Neural progenitor cell (in vitro differentiated cells): ENCODE results near the gene SEPTIN8. TPM values are rescaled to one million over a fixed set of nuclear protein-coding genes. Genes with fewer than 3 reads are reported as not detected.

Experiments used
- DNase-seq: peaks from one replicate; pipeline ENCODE4 v3.0.0-alpha.2; 2016; ENCODE audit warnings: low spot score
- H2AFZ ChIP-seq: fragments of 200-600 bp; sonication (generic); replicated peaks from 2 replicates; pipeline ENCODE4 v1.6.1; 2016; ENCODE audit warnings: antibody characterized with exemption
- H3F3A ChIP-seq: fragments of 200-600 bp; sonication (generic); 2 replicates; pipeline ENCODE4 v1.6.1; 2016; ENCODE audit warnings: antibody characterized with exemption, low read depth
- H3K27ac ChIP-seq: fragments of 200-600 bp; sonication (generic); 2 replicates; pipeline ENCODE4 v1.5.1; 2016; ENCODE audit warnings: mild to moderate bottlenecking
- H3K27me3 ChIP-seq: fragments of 200-600 bp; sonication (generic); 2 replicates; pipeline ENCODE4 v1.6.1; 2016; ENCODE audit warnings: mild to moderate bottlenecking, moderate library complexity
- H3K36me3 ChIP-seq: fragments of 200-600 bp; sonication (generic); 2 replicates; pipeline ENCODE4 v1.5.1; 2016
- H3K4me1 ChIP-seq: fragments of 200-600 bp; sonication (generic); 2 replicates; pipeline ENCODE4 v1.6.1; 2016; ENCODE audit warnings: mixed run types
- H3K4me2 ChIP-seq: fragments of 200-600 bp; sonication (generic); 2 replicates; pipeline ENCODE4 v1.6.1; 2016
- H3K4me3 ChIP-seq: fragments of 200-600 bp; sonication (generic); 2 replicates; pipeline ENCODE4 v1.5.1; 2016
- H3K79me2 ChIP-seq: fragments of 200-600 bp; sonication (generic); 2 replicates; pipeline ENCODE4 v1.6.1; 2016; ENCODE audit warnings: low read depth
- H3K9ac ChIP-seq: fragments of 200-600 bp; sonication (generic); 2 replicates; pipeline ENCODE4 v1.6.1; 2016
- H3K9me3 ChIP-seq: fragments of 200-600 bp; sonication (generic); 2 replicates; pipeline ENCODE4 v1.5.1; 2016; ENCODE audit warnings: low read depth
- H4K20me1 ChIP-seq: fragments of 200-600 bp; sonication (generic); 2 replicates; pipeline ENCODE4 v1.6.1; 2016; ENCODE audit warnings: low read depth
- H3K27ac Mint-ChIP-seq: 3 replicates; pipeline ENCODE4 v1.8.0; 2021; ENCODE audit warnings: mixed read lengths
- H3K27me3 Mint-ChIP-seq: 2 replicates; pipeline ENCODE4 v1.8.0; 2022; ENCODE audit warnings: low read depth, mild to moderate bottlenecking, inconsistent platforms, moderate library complexity, mixed read lengths; ENCODE audit not compliant: insufficient read depth
- H3K36me3 Mint-ChIP-seq: 3 replicates; pipeline ENCODE4 v1.8.0; 2021; ENCODE audit warnings: mixed read lengths
- H3K4me1 Mint-ChIP-seq: 3 replicates; pipeline ENCODE4 v1.8.0; 2021; ENCODE audit warnings: mixed read lengths
- H3K4me3 Mint-ChIP-seq: 3 replicates; pipeline ENCODE4 v1.8.0; 2021; ENCODE audit warnings: mild to moderate bottlenecking, moderate library complexity, mixed read lengths
- H3K9me3 Mint-ChIP-seq: 3 replicates; pipeline ENCODE4 v1.8.0; 2020; ENCODE audit warnings: mixed read lengths
- EZH2 ChIP-seq: fragments of 200-600 bp; sonication (generic); IDR thresholded peaks from 2 replicates; pipeline ENCODE4 v1.6.1; 2017; ENCODE audit warnings: antibody characterized with exemption, mild to moderate bottlenecking, moderate library complexity
- EZH2phosphoT487 ChIP-seq: fragments of 200-600 bp; sonication (generic); IDR thresholded peaks from 2 replicates; pipeline ENCODE4 v1.6.1; 2017; ENCODE audit warnings: antibody characterized with exemption
- total RNA-seq: library from RNA; depleted of rRNA; stranded (reverse); fragments of >200 nt; gene quantifications from 2 replicates; pipeline ENCODE4 v1.2.3, GENCODE V29; 2015; ENCODE audit warnings: low replicate concordance
- TF ChIP-seq, protein P1 (sequence below): fragments of 200-600 bp; sonication (generic); IDR thresholded peaks from 2 replicates; pipeline ENCODE4 v1.5.1; 2017; ENCODE audit warnings: antibody characterized with exemption, mild to moderate bottlenecking

SEPTIN8 gene
- total RNA-seq, 1 donor from 2014 or later: 39.9 TPM

DNA sequence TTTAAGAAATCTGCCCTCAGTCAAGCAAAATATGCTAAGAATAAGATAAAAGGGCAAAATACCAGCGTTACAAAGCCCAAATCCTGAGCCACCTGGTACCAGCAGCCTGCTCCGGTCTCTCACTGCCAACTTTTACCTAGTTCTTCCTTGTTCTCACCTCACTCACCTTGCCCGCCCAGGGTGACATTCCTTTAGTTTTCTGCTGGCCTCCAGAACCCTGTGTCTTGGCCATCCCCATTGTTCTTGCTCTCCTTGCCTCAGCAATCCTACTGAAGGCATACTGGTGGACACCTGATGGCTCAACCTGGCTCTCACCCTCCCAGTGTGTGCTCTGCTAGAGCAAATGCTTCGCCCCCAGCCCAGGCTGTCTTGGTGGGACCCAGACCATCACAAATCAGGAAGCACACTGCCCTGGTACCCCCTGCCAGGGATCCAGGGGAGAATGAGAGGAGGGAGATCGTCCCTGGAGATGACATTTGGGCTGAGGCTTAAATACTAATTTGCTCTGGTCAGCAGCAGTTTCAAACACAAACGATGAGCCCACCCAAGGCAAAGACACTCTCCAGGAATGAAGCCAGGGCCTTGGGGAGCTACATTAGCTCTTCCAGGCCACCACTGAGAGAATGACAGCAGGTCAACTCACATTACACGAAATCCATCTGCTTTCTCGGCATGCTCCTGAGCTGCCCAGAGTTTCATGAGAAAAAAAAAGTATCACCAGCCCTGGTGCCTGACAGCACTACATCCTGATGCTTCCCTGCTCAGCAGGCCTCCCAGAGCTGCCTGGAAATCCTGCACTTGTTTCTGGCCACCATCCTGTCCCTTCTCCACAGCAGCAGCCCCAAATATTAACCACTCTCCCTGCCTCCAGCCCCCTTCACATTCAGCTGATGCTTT, 12.2 kb upstream of the SEPTIN8 start:
- H3K9me3 ChIP-seq: no peaks in the 10 kb centered on the region
- H2AFZ ChIP-seq: no peak overlapping the region
- H3K27me3 ChIP-seq: no peaks in the 10 kb centered on the region
- H3K4me3 ChIP-seq: no peak overlapping the region
- H3K4me1 ChIP-seq: no peaks in the 10 kb centered on the region
- no peak overlapping the region for H3K4me2 ChIP-seq
- no peak overlapping the region for H3K27ac Mint-ChIP-seq
- DNase-seq: no peak
- peaks cover 3% of the 10 kb centered on the region for H3K4me1 Mint-ChIP-seq
- H3K36me3 ChIP-seq: no peaks in the 10 kb centered on the region
- H3K36me3 Mint-ChIP-seq: no peaks in the 10 kb centered on the region
- H3K4me3 Mint-ChIP-seq: no peak overlapping the region
- no peak overlapping the region for H3K27ac ChIP-seq
- no peak overlapping the region for H3K9ac ChIP-seq
- H3K27me3 Mint-ChIP-seq: peaks cover 2% of the 10 kb centered on the region
- no peaks in the 10 kb centered on the region for H3K9me3 Mint-ChIP-seq
- no peaks in the 10 kb centered on the region for H4K20me1 ChIP-seq
- TF ChIP-seq EZH2: no peak
- TF ChIP-seq, protein P1, sequence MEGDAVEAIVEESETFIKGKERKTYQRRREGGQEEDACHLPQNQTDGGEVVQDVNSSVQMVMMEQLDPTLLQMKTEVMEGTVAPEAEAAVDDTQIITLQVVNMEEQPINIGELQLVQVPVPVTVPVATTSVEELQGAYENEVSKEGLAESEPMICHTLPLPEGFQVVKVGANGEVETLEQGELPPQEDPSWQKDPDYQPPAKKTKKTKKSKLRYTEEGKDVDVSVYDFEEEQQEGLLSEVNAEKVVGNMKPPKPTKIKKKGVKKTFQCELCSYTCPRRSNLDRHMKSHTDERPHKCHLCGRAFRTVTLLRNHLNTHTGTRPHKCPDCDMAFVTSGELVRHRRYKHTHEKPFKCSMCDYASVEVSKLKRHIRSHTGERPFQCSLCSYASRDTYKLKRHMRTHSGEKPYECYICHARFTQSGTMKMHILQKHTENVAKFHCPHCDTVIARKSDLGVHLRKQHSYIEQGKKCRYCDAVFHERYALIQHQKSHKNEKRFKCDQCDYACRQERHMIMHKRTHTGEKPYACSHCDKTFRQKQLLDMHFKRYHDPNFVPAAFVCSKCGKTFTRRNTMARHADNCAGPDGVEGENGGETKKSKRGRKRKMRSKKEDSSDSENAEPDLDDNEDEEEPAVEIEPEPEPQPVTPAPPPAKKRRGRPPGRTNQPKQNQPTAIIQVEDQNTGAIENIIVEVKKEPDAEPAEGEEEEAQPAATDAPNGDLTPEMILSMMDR: no peak
- TF ChIP-seq EZH2phosphoT487: no peak
- H3F3A ChIP-seq: no peaks in the 10 kb centered on the region
- H3K79me2 ChIP-seq: no peaks in the 10 kb centered on the region

DNA sequence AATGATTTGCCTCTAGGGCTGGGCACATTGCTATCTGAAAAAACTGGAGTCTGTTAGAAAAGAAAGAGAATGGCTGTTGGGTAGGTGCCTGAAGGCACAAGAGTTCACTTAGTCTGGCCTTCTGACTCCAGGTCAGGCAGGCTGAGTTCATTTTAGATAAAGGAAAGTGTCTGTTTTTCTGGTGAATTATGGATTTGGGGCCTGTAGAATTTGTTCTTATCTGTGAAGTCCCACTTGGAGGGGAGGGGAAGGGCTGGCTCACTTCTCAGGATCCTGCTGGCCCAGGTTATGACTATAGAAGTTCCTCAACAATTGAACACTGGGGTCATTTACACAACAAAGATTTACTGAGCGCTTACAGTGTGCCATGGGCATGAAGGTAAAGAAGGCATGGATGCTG, 11.5 kb upstream of the SEPTIN8 start:
- Histone ChIP-seq H3K4me3 (no peak overlapping the region), H3F3A (no peaks in the 10 kb centered on the region), H3K27ac (no peak overlapping the region), H2AFZ (no peak overlapping the region), H3K4me1 (no peaks in the 10 kb centered on the region), H3K79me2 (no peaks in the 10 kb centered on the region), H3K36me3 (no peaks in the 10 kb centered on the region), H4K20me1 (no peaks in the 10 kb centered on the region), H3K9me3 (no peaks in the 10 kb centered on the region), H3K27me3 (no peaks in the 10 kb centered on the region), H3K4me2 (no peak overlapping the region), H3K9ac (no peak overlapping the region)
- Mint-ChIP-seq H3K4me3 (no peak overlapping the region), H3K27ac (peak overlapping the region; percentile 23), H3K4me1 (peaks cover 3% of the 10 kb centered on the region), H3K9me3 (no peaks in the 10 kb centered on the region), H3K27me3 (peaks cover 2% of the 10 kb centered on the region), H3K36me3 (no peaks in the 10 kb centered on the region)
- TF ChIP-seq, protein P1: no peak
- no peak for TF ChIP-seq EZH2
- TF ChIP-seq EZH2phosphoT487: no peak
- no peak for DNase-seq

DNA sequence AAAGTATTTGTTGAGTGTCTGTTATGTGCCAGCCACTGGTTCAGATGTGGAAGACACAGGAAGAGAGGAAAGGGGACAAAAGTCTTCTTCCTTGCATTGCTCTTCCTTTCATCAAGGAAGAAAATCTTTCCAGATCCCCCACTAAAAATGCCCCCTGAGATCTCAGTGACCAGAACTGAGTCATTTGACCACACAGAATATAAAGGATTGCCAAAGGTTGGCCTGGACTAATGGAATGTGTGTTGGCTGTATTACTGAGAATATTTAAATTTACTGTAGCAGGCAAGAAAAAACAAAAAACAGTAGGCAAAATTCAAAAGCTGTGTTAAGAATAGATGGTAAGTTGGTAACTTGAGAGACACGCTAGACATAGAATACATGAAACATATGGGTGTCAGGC, 10.0 kb upstream of the SEPTIN8 start:
- Mint-ChIP-seq H3K36me3 (no peaks in the 10 kb centered on the region), H3K27me3 (peaks cover 2% of the 10 kb centered on the region), H3K4me3 (no peak overlapping the region), H3K4me1 (peaks cover 3% of the 10 kb centered on the region), H3K9me3 (no peaks in the 10 kb centered on the region), H3K27ac (no peak overlapping the region)
- Histone ChIP-seq H3K27me3 (peaks cover 5% of the 10 kb centered on the region), H3K4me1 (no peaks in the 10 kb centered on the region), H3K36me3 (no peaks in the 10 kb centered on the region), H2AFZ (no peak overlapping the region), H3F3A (no peaks in the 10 kb centered on the region), H3K4me2 (no peak overlapping the region), H4K20me1 (no peaks in the 10 kb centered on the region), H3K9me3 (no peaks in the 10 kb centered on the region), H3K79me2 (no peaks in the 10 kb centered on the region), H3K9ac (no peak overlapping the region), H3K4me3 (no peak overlapping the region), H3K27ac (no peak overlapping the region)
- DNase-seq: no peak
- TF ChIP-seq, protein P1: no peak
- TF ChIP-seq EZH2 (no peak), EZH2phosphoT487 (no peak)
